PFSK-1 (cell line): Measurements from ENCODE around the gene RERG.

ENCODE experiments used
- FOXP2 ChIP-seq: optimal IDR thresholded peaks from 2 replicates; pipeline ENCODE3; 2011; ENCODE audit warnings: borderline replicate concordance, control low read depth, inconsistent platforms; ENCODE audit not compliant: insufficient read depth; ENCODE audit errors: extremely low read length, extremely low read depth
- POLR2AphosphoS5 ChIP-seq: IDR thresholded peaks from 2 replicates; pipeline ENCODE4 v1.6.1; 2012; ENCODE audit warnings: low read depth, mild to moderate bottlenecking, control low read depth, low read length, moderate library complexity
- SIN3A ChIP-seq: IDR thresholded peaks from 2 replicates; pipeline ENCODE4 v1.6.1; 2012; ENCODE audit warnings: mild to moderate bottlenecking, low read length, moderate library complexity, borderline replicate concordance; ENCODE audit not compliant: insufficient read depth
- TAF1 ChIP-seq: IDR thresholded peaks from 2 replicates; pipeline ENCODE4 v1.6.1; 2012; ENCODE audit warnings: low read length, control low read depth, borderline replicate concordance; ENCODE audit not compliant: insufficient read depth
- TF ChIP-seq, protein P1 (sequence below), 2 experiments: IDR thresholded peaks; 2 replicates each; pipeline versions ENCODE4 v1.6.1 to v1.8.0; 2011 to 2012; ENCODE audit warnings: low read depth in 2 of 2, low read length in 2 of 2, control low read depth in 1 of 2, inconsistent platforms in 1 of 2, mild to moderate bottlenecking in 1 of 2, moderate library complexity in 1 of 2; ENCODE audit not compliant: insufficient read depth in 1 of 2

Gene RERG

DNA sequence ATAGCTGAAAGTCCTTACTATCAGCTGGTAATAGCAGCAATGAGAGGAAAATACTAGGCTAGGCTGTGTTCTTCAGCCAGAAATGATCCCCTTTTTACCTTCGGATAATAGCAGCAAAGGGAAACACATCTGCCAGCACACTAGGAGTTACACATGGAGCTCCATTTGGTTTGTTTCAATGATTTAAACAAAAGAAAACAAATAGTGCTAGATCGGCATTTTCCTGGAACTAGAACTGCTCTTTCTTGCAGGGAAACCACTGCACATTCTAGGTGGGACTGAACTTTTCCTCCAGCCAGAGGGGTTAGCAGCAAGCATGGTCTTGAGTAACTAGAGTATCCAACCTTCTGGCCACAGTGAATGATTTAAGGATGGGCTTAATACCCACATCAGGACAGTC lies 130.8 kb downstream of the RERG start:
- TF ChIP-seq POLR2AphosphoS5: no peak
- TF ChIP-seq FOXP2: no peak
- TF ChIP-seq, protein P1, sequence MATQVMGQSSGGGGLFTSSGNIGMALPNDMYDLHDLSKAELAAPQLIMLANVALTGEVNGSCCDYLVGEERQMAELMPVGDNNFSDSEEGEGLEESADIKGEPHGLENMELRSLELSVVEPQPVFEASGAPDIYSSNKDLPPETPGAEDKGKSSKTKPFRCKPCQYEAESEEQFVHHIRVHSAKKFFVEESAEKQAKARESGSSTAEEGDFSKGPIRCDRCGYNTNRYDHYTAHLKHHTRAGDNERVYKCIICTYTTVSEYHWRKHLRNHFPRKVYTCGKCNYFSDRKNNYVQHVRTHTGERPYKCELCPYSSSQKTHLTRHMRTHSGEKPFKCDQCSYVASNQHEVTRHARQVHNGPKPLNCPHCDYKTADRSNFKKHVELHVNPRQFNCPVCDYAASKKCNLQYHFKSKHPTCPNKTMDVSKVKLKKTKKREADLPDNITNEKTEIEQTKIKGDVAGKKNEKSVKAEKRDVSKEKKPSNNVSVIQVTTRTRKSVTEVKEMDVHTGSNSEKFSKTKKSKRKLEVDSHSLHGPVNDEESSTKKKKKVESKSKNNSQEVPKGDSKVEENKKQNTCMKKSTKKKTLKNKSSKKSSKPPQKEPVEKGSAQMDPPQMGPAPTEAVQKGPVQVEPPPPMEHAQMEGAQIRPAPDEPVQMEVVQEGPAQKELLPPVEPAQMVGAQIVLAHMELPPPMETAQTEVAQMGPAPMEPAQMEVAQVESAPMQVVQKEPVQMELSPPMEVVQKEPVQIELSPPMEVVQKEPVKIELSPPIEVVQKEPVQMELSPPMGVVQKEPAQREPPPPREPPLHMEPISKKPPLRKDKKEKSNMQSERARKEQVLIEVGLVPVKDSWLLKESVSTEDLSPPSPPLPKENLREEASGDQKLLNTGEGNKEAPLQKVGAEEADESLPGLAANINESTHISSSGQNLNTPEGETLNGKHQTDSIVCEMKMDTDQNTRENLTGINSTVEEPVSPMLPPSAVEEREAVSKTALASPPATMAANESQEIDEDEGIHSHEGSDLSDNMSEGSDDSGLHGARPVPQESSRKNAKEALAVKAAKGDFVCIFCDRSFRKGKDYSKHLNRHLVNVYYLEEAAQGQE (IDR thresholded peaks at IDR 0.05; ENCODE audit: insufficient read depth in 1 of 2, low read depth in 2 of 2, low read length in 2 of 2): no peak
- TF ChIP-seq TAF1: no peak
- no peak for TF ChIP-seq SIN3A

DNA sequence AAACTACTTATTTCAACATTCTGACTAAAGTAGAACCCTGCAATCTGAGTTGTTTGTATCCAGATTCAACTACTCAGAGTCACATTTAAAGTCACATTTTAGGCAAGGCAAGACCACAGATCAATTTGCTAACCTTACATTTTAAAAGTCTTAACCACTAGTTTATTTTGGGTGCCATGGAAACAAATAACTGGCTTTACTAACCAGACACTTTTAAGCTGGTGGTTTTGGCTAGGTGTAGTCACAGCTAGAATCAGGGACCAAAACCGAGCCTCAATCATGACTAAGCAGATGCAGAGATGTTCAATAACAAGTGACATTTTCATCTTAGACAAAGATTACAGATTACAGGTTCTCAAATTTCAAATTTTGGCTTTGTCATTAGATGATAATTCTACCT lies 133.1 kb downstream of the RERG start:
- TF ChIP-seq FOXP2 (no peak), POLR2AphosphoS5 (no peak), TAF1 (no peak)
- TF ChIP-seq, protein P1 (IDR thresholded peaks at IDR 0.05; ENCODE audit: insufficient read depth in 1 of 2, low read depth in 2 of 2, low read length in 2 of 2): no peak

DNA sequence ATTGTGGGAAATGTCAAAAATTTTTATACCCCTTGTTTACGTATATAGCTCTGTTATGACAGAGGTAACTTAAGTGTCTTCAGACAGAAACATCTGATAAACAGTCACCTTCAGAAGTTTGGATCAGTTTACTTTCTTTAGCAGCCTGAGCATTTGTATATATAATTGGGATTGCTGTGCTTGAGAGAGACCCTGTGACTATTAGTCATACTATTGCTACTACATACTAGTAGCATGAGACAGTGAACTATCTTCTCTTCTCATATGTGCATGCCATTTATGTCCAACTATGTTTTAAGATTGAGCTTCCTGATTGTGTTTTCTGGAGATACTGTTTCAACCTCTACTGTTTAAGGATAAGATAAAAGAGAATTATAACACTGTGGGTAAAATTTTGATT lies 146.9 kb downstream of the RERG start:
- TF ChIP-seq SIN3A (no peak), FOXP2 (no peak), TAF1 (no peak), POLR2AphosphoS5 (no peak)
- TF ChIP-seq, protein P1 (IDR thresholded peaks at IDR 0.05; ENCODE audit: insufficient read depth in 1 of 2, low read depth in 2 of 2, low read length in 2 of 2): no peak

DNA sequence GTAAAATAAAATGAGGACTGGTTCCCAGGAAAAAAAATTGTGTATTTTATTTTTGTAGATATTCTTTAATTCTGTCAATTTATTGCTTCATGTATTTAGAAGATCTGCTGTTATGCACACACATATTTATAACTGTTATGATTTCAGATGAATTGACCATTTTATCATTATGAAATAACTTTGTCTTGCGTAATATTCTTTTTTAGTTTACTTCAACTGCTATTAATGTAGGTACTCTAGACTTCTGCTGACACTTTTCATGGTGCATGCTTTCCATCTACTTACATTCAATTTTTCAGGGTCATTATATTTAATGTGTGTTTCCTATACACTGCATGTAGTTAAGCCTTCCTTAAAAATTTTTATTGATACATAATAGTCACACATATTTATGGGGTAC lies 162.1 kb downstream of the RERG start:
- TF ChIP-seq POLR2AphosphoS5 (no peak), SIN3A (no peak), TAF1 (no peak), FOXP2 (no peak)
- TF ChIP-seq, protein P1 (IDR thresholded peaks at IDR 0.05; ENCODE audit: insufficient read depth in 1 of 2, low read depth in 2 of 2, low read length in 2 of 2): no peak
